HEK293 (cell line): Measurements from ENCODE around the gene ILDR1.

Experiments
- CTCF ChIP-seq: fragments of 450-650 bp; formaldehyde crosslinking; IDR thresholded peaks from 2 replicates; pipeline ENCODE4 v1.5.1; 2016; ENCODE audit warnings: missing biosample characterization, missing genetic modification characterization
- HOXA7 ChIP-seq: sonication (generic); formaldehyde crosslinking; IDR thresholded peaks from 2 replicates; pipeline ENCODE4 v1.8.1; 2022; ENCODE audit warnings: missing genetic modification reagents, borderline replicate concordance
- SETDB1 ChIP-seq: IDR thresholded peaks from one replicate; pipeline ENCODE4 v1.6.1; 2017; ENCODE audit warnings: mild to moderate bottlenecking, low read length, moderate library complexity, mixed read lengths; ENCODE audit not compliant: insufficient read length
- ZNF311 ChIP-seq: fragments of 450-650 bp; formaldehyde crosslinking; IDR thresholded peaks from 2 replicates; pipeline ENCODE4 v1.5.1; 2017; ENCODE audit warnings: missing biosample characterization, missing genetic modification characterization, borderline replicate concordance
- ZNF341 ChIP-seq: fragments of 450-650 bp; formaldehyde crosslinking; IDR thresholded peaks from 2 replicates; pipeline ENCODE4; 2016; ENCODE audit warnings: low read depth, missing biosample characterization, missing genetic modification characterization
- ZNF549 ChIP-seq: fragments of 450-650 bp; IDR thresholded peaks from 2 replicates; pipeline ENCODE4 v1.5.1; 2018; ENCODE audit warnings: missing biosample characterization, missing genetic modification characterization, mild to moderate bottlenecking, inconsistent platforms, moderate library complexity
- ZNF777 ChIP-seq: fragments of 450-650 bp; formaldehyde crosslinking; IDR thresholded peaks from 2 replicates; pipeline ENCODE4 v1.5.1; 2017; ENCODE audit warnings: missing biosample characterization, missing genetic modification characterization, borderline replicate concordance

- no peak for TF ChIP-seq ZNF311 (tag by site-specific recombination)
- TF ChIP-seq ZNF549 (tag by site-specific recombination): no peak
- no peak for TF ChIP-seq ZNF341 (tag by site-specific recombination)
- no peak for TF ChIP-seq SETDB1
- no peak for TF ChIP-seq HOXA7 (CRISPR knock-in tag)
- TF ChIP-seq CTCF (tag by site-specific recombination): no peak
- no peak for TF ChIP-seq ZNF777
Measured at GRCh38 chr3:121998030-121998580, 23.9 kb downstream of the ILDR1 start.
